NCI-H2029 (cell line): ENCODE results near the gene STAC.
"Not testable (repeated sequence)": the region's sequence is repeated elsewhere in the genome, so short reads cannot be mapped to it uniquely, and the experiment has no call there.

ENCODE experiments used
- DNase-seq: peaks from one replicate; lab custom pipeline; 2025; lab: John Stamatoyannopoulos, UW

STAC gene

DNA sequence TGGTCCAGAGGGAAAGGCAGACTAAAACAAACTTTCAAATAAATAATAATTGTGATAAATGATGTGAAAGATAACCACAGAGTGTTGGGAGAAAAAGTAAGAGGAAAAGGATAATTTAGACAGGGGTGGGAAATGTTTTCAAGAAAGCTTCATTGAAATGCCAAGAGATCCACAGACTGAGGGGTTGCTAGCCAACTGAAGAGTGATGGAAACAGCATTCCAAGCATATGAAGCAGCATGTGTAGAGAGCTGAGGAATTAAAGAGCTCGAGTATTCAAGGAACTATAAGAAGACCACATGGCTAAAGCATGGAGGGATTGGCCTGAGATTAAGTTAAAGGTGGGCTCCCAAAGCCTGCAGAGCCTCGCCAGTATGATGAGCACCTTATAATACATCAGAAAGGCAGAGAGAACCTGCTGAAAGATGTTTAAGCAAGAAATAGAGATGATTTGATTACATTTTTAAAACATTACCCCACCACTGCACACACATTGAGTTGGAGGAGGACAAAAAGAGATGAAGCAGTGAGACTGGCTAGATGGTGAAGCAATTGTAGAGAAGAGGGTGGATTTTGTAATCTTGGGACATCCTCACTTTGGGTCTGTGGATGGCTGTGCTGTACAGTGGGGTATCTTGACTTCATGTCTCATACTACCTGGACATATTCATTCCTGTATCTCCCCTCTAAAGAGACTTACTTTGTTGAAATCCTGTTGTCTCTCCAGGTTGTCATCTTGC, 100.8 kb downstream of the STAC start:
- no peak for DNase-seq

GRCh38 chr3:36482256-36482655, 102.0 kb downstream of the STAC start:
- no peak for DNase-seq

DNA sequence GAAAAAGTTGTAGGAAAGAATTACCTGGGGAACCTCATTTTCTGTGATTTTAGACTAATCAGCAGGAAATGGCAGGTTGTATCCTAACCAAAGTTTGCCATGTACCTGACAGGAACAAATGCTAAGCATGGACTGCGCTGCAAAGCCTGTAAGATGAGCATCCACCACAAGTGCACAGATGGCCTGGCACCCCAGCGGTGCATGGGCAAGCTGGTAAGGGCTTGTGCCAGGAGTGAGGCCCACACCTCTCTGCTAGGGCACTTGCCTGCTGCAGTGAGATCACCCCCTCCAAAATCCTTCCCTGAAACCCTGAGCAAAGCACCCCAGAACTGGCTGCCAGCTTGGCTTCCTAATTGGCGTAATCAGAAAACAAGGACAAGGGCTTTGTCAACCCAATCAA, 102.6 kb downstream of the STAC start:
- no peak for DNase-seq

- no peak for DNase-seq
Measured at GRCh38 chr3:36483709-36484108, 103.4 kb downstream of the STAC start.

DNA sequence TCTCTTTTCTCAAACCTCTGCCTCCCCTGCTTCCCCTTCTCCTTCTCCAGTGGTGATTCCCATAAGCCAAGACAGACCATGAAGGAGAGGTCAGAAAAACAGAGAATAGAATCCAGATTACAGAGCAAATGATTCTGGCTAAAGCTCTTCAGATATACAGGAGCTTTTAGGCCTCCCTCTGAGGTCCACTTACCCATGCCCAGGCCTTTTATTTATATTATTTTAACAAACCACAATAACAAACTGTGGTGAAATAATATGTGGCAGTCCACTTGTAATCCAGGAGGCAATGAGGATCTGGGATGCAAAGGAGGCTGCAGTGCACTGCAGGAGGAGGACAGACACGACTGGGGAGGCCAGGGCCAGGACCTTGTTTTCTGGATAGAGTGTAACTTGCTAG, 104.1 kb downstream of the STAC start:
- DNase-seq = no peak

- no peak for DNase-seq
Measured at GRCh38 chr3:36486009-36486795, 105.9 kb downstream of the STAC start.

- DNase-seq = no peak
Measured at GRCh38 chr3:36487616-36488015, 107.3 kb downstream of the STAC start.

- DNase-seq = peak; percentile 86
Measured at GRCh38 chr3:36488077-36488789, 107.9 kb downstream of the STAC start.

- no peak for DNase-seq
Measured at GRCh38 chr3:36489101-36489500, 108.8 kb downstream of the STAC start.

DNA sequence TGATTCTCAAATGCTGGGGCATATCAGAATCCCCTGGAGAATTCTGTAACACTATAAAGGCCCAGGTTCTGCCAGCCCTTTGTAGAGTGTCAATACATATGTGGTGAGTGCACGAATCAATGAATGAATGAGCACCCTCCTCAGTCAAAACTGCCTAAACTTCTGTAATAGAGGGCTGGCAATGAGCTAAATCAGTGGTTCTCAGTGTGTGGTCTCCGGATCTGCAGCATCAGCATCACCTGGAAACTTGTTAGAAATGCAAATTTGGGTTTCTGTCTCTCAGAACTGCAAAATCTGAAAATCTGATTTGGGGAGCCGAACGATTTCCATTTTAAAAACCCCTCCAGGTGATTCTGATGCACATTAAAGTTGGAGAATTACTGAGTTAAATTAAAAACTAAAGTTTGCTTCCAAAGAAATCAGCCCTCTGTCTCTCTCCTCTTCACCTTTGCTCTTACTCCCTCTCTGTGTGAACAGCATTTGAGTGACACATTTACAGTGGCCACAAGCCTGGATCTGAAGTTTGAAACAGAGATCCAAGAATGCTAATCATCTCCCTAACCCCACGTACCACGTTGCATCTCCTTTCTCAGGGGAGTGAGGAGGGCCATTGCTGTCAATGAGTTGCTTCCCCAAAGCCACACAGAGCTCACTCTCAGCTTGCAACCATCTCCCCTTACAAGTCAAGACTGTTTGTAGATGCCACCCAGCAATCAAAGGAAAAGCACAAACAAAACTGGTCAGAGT, 109.5 kb downstream of the STAC start:
- DNase-seq = no peak

DNA sequence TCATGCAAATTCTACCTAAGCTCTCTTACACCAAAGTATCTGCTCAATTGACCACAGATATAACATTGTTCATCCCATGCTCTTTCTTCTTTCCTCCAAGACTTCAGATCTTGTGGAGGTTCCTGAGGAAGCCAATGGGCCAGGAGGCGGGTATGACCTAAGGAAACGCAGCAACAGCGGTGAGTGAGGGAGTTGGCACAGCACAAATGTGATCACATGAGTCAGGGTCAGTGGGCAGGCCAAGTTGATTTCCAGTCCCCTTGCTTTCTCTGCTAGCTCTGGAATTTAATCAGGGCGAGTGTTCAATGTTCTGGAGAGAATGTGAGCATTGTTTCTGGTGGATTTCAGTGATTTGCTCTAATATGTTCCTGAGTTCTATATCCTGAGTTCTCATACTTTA, 112.7 kb downstream of the STAC start:
- DNase-seq = no peak

DNA sequence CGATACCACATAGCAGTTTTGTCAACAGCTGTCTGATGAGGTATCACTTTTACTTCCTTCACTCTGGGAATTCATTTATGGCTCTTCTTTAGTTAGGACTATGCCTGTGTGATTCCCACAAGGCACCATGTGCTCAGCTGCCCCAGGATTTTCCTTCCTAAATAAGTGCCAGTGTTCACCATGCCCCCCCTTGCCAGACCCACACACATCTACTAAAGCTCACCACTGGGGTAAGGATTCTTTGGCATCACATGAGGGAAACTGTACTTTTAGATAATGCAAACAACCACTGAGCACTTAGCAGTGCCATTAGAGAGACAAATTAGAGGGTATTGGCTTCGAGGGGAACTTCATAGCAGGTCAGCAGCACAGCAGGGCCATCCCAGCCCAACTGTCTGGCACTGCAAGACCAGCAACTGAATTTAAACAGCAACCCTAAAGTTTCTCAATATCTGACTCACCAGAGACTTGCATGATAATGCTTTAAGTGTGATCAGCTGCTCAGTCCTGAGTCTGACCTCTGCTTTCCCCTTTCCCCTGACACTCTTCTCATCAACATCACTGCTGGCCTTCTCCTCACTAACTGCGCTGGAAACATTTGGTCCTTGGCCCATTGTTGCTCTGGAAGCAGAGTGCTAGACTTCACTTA, 114.3 kb downstream of the STAC start:
- no peak for DNase-seq

DNA sequence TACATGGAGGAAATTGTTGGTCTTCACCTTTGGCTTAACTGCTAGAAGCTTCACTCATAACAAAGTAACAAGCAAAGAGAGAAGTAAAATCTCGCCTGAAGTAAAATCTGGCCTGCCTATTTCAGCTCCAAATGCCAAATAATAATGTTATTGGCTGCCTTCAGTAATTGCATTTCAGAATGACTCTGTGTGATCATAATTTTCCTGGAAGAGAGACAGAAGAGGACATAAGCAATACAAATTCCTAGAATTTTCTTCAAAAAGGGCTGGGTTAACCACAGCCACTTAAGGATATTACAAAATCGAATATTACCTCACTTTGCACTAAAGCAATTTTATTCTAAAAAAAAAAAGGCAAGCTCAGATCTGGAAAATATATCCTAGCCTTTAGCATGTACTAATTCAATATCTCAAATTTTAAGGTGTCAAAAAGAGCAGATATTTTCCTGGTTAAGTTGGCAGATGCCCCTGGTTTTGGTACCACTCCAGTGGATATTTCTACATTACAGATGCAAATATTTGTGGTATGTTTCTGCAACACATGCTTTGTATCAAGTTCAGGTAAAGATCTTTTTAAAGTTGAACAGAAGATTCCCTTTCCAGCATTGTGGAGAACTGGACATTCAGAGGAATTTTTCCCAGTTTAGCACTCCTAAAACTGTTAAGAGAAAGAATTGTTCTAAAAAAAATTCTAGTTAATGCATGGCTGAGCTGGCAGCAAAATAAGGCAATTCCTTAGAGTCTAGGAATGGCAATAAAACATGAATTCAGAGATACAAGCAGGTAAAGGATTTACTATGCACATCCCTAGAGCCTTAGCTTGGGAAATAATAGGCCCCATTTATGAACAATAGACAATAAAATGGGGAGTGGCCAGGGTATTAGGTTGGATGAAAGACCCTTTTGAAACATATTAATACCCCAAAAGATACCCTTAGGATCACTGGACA, 116.7 kb downstream of the STAC start:
- DNase-seq = no peak

DNA sequence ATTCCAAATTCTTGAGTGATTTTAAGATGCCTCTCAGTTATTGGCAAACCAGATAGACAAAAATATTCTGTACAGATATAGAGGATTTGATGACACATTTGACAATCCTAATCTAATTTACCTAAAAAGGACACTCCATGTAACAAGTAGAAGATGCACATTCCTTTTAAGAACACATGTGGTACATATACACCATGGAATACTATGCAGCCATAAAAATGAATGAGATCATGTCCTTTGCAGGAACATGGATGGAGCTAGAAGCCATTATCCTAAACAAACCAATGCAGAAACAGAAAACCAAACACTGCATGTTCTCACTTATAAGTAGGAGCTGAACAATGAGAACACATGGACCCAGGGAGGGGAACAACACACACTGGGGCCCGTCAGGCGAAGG, 119.7 kb downstream of the STAC start:
- not testable (repeated sequence) for DNase-seq

GRCh38 chr3:36501616-36502015, 121.3 kb downstream of the STAC start:
- no peak for DNase-seq

DNA sequence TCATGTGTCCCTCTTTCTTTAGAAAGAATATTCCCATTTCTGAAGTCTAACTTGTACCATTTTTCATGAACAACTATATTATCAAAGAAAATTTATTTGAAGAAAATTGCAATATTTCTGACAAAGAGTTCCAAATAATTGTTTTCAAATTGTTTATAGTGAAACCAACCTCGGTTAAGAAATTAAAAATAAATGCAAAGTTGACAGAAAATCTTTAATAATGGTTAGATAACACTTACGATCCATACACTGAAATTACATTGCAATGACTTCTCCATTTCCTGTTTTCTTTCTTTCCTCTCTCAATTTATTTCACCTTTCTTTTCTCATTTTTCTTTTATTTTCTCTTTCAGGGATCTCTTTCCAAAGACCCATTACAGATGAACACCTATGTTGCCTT, 125.1 kb downstream of the STAC start:
- no peak for DNase-seq

DNA sequence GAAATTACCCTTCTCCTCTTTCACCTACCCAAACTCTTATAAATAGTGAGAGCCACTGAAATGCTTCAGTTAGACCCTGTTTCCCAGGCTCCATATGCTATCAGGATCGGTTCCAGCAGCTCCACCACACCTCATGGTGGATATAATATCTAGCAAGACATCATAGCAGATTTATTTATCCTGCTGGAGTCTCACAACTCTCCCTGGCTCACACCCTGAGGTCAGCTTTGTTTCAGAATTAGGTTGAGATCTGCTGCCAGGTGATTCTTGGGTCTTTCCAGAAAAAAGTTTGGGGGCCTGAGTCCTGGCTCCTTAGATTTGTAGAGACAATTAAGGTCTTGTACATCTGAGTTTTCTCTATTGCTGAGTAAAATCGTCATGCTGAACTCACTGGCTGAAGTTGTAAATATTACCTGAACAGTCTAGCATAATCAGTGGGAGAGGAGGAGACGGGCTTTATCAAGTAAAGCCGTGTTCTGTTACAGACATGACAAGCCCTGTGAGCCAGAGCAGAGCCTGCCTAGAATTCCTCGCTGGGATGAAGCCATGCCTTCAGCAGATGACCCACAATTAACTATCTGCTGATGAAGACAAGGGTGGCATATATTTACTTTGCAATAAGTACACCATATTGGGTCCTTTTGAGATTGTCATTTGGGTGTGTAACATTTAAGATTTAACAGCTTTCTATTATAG, 131.6 kb downstream of the STAC start:
- DNase-seq = no peak

DNA sequence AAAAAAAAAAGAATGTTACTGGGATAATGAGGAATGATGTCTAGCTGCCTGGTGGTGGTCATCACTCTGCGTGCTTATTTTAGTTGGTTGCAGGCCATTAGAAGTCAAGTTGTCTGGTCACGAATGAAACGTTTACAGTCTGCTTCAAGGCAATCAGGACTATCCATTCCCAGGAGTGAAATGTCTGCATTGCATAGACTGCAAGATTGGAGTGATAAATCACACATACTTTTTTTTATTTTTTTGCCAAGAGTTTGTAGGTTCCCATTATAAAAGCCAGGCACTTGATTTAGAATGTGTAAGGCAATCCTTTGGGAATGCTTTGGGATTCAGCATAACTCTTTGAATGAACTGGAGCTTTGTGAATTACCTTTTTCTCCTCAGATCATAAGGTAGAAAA, 132.3 kb downstream of the STAC start:
- no peak for DNase-seq

DNA sequence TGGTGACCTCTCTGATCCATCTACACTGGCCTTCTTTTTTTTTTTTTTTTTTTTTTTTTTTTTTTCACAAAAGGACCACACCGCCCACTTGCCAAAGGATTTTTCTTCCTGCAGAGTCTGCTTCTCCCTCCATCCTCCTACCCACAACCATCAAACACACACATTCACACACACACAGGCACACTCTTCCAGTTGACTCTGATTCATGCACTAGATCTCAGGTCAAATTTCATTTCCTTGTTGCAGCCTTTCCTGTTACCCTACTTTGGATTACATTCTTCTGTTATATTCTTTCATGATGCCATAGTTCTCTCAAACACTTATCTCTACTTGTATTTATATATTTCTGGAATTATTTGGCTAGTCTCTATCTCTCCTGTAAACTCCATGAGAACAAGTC, 133.9 kb downstream of the STAC start:
- no peak for DNase-seq

GRCh38 chr3:36519682-36520081, 139.4 kb downstream of the STAC start:
- DNase-seq = no peak
